Peyer's patch (tissue), 4 donors: ENCODE measurements around the gene INTS4.

ENCODE experiments used
- CTCF ChIP-seq, 6 experiments: fragments of 450-650 bp in 4 of 6; fragments of 200-600 bp in 2 of 6; sonication (generic) in 1 of 6; IDR thresholded peaks; one replicate each; pipeline ENCODE4 v1.5.1; 2017 to 2019; ENCODE audit warnings: antibody characterized with exemption in 6 of 6, mild to moderate bottlenecking in 3 of 6, moderate library complexity in 1 of 6
- POLR2A ChIP-seq, 2 donors: fragments of 450-650 bp; IDR thresholded peaks; one replicate each; pipeline ENCODE4 v1.5.1; 2017; ENCODE audit warnings: antibody characterized with exemption in 2 of 2, mild to moderate bottlenecking in 2 of 2, moderate library complexity in 2 of 2

- no peak for TF ChIP-seq CTCF (IDR thresholded peaks at IDR 0.05)
- TF ChIP-seq POLR2A (IDR thresholded peaks at IDR 0.05): no peak
These were observed 110.7 kb downstream of the INTS4 start for GRCh38 chr11:77883775-77884174.
